ENCODE results near the gene RRBP1. TPM values are rescaled to one million over a fixed set of nuclear protein-coding genes. Genes with fewer than 3 reads are reported as not detected.

Gene RRBP1
- total RNA-seq, 2 experiments from 2014 or later, result 26.4 to 27.2 TPM

DNA sequence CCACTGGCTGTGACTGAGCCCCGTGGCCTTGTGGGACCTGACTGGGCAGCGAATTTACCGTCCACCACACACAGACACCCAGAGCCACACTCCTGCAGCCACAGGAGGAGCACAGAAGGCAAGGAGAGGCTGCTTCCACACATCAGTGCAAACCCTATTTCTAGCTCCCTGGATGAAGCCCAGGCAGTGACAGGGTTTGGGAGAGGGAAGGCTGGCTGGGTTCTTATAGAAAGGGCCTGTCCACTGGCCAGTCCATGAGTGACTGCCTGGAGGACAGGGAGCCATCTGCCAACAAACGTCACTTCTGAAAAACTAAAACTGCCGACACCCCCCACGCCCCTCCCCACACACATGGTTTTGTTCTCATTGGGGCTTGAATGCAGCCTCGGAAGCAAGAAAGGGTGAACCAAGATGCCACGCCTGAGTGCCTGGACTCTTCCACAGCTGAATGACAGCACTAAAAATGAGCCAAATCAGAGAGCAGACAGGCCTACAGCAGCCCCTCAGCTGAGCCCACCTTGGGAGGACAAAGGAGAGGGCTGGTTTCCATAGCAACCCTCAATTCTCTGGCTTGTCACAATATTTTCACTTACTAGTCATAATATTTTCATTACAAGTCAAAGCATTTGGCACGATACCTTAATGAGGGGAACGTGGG, 38.4 kb downstream of the RRBP1 start:
- H3K4me1 ChIP-seq (ENCODE audit: insufficient read depth, low read length), result peaks cover 8% of the 10 kb centered on the region
- TF ChIP-seq, protein P1, sequence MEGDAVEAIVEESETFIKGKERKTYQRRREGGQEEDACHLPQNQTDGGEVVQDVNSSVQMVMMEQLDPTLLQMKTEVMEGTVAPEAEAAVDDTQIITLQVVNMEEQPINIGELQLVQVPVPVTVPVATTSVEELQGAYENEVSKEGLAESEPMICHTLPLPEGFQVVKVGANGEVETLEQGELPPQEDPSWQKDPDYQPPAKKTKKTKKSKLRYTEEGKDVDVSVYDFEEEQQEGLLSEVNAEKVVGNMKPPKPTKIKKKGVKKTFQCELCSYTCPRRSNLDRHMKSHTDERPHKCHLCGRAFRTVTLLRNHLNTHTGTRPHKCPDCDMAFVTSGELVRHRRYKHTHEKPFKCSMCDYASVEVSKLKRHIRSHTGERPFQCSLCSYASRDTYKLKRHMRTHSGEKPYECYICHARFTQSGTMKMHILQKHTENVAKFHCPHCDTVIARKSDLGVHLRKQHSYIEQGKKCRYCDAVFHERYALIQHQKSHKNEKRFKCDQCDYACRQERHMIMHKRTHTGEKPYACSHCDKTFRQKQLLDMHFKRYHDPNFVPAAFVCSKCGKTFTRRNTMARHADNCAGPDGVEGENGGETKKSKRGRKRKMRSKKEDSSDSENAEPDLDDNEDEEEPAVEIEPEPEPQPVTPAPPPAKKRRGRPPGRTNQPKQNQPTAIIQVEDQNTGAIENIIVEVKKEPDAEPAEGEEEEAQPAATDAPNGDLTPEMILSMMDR (IDR thresholded peaks at IDR 0.05), result no peak
- Mint-ChIP-seq H3K4me3 (no peak overlapping the region), H3K9me3 (no peaks in the 10 kb centered on the region), H3K4me1 (ENCODE audit: low read depth) (no peaks in the 10 kb centered on the region), H3K27ac (no peak overlapping the region), H3K27me3 (no peaks in the 10 kb centered on the region), H3K36me3 (ENCODE audit: low read depth) (peaks cover 10% of the 10 kb centered on the region)
- peaks cover 20% of the 10 kb centered on the region for H3K36me3 ChIP-seq (ENCODE audit: insufficient read depth, low read length)
- no peak for ATAC-seq (ENCODE audit: poor library complexity)
- no peak overlapping the region for H3K27ac ChIP-seq (ENCODE audit: low read depth in 1 of 2, low read length in 2 of 2)
- DNase-seq, result no peak
- ChIA-PET CTCF (no interaction called here), POLR2A (no interaction called here)
- no peaks in the 10 kb centered on the region for H3K27me3 ChIP-seq (ENCODE audit: control insufficient read depth in 1 of 2, insufficient read depth in 2 of 2, low read length in 2 of 2)
- no peaks in the 10 kb centered on the region for H3K9me3 ChIP-seq (ENCODE audit: control insufficient read depth in 1 of 2, insufficient read depth in 1 of 2, low read length in 2 of 2)
- intact Hi-C loops (cut with DNase I, micrococcal nuclease), result no loop called here
- H3K4me3 ChIP-seq (ENCODE audit: low read length), result no peak overlapping the region

DNA sequence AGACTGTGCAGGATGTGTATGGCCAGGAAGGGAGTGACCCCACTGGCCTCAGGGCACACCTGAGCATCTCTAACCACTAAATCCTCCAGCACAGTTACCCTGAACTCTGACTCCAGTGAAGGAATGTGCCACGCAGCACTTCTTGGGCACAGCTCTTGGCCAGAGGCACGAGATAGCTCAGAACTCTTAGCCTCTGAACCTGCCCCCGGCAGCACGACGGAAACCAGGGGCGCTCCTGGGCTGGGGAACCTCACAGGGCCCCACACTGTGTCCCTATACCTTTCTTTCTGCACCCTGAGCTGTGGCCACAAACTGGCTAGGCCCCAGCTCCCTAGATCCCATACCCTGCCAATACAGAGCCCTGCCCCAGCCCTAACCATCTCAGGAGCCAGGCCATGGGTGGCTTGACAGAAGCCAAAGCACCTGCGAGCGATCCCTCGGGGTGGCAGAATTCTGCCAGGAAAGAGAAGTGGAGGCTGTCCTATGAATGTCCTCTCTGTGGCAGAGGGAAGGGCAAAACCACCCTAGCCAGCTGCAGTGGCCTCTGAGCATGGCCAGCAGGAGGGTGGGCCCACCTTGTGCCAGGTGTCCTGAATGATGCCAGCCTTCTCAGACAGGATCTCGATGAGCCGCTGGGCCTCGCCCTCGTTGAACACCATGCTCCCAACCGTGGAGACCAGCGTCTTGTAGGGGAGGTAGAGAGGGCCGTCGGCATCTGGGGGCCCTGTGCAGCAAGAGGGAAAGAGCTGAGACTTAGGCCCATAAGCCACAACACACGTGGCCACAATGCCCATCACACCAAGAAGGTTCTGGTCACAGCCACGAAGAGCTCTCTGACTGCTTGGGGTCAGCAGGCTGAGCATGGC, 39.4 kb downstream of the RRBP1 start:
- H3K4me1 ChIP-seq (ENCODE audit: insufficient read depth, low read length), result no peaks in the 10 kb centered on the region
- Mint-ChIP-seq H3K36me3 (ENCODE audit: low read depth) (peaks cover 10% of the 10 kb centered on the region), H3K4me3 (no peak overlapping the region), H3K27ac (no peak overlapping the region), H3K9me3 (no peaks in the 10 kb centered on the region), H3K27me3 (no peaks in the 10 kb centered on the region), H3K4me1 (ENCODE audit: low read depth) (no peaks in the 10 kb centered on the region)
- TF ChIP-seq, protein P1 (IDR thresholded peaks at IDR 0.05), result no peak
- no peak for DNase-seq
- ChIA-PET CTCF (interaction anchor here (1.0 kb wide), 1 partner anchor 138 kb away, joined by 3 read pairs; no protein-coding TSS in a partner anchor), POLR2A (no interaction called here)
- no peak overlapping the region for H3K27ac ChIP-seq (ENCODE audit: low read depth in 1 of 2, low read length in 2 of 2)
- H3K27me3 ChIP-seq (ENCODE audit: control insufficient read depth in 1 of 2, insufficient read depth in 2 of 2, low read length in 2 of 2), result no peaks in the 10 kb centered on the region
- H3K4me3 ChIP-seq (ENCODE audit: low read length), result no peak overlapping the region
- intact Hi-C loops (cut with DNase I, micrococcal nuclease), result no loop called here
- H3K36me3 ChIP-seq (ENCODE audit: insufficient read depth, low read length), result peaks cover 20% of the 10 kb centered on the region
- no peak for ATAC-seq (ENCODE audit: poor library complexity)
- no peaks in the 10 kb centered on the region for H3K9me3 ChIP-seq (ENCODE audit: control insufficient read depth in 1 of 2, insufficient read depth in 1 of 2, low read length in 2 of 2)

DNA sequence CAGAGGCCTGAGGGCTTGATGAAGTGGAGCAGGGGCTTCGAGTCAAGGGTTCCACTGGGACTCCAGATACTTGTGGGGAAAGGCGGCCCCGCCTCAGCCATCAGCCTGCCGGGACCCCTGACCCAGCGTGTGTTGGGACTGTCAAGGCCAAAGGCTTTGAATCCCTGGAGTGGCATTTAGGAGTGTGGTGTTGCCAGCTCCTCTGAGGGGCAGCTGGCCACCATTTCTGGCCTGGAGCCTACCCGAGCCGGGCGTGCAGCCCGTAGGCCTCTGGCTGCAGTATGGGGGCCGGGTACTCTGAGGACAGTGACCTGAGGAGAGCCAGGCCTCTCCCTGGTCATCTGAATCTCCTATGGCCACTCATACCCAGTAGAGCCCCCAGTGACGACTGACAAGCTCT, 40.0 kb downstream of the RRBP1 start:
- ChIA-PET POLR2A (no interaction called here), CTCF (interaction anchor here (1.0 kb wide), 1 partner anchor 137 kb away, joined by 3 read pairs; no protein-coding TSS in a partner anchor)
- H3K4me1 Mint-ChIP-seq (ENCODE audit: low read depth), result no peaks in the 10 kb centered on the region
- Histone ChIP-seq H3K4me3 (ENCODE audit: low read length) (no peak overlapping the region), H3K36me3 (ENCODE audit: insufficient read depth, low read length) (peaks cover 20% of the 10 kb centered on the region), H3K9me3 (ENCODE audit: control insufficient read depth in 1 of 2, insufficient read depth in 1 of 2, low read length in 2 of 2) (no peaks in the 10 kb centered on the region), H3K27me3 (ENCODE audit: control insufficient read depth in 1 of 2, insufficient read depth in 2 of 2, low read length in 2 of 2) (no peaks in the 10 kb centered on the region), H3K4me1 (ENCODE audit: insufficient read depth, low read length) (no peaks in the 10 kb centered on the region), H3K27ac (ENCODE audit: low read depth in 1 of 2, low read length in 2 of 2) (no peak overlapping the region)
- ATAC-seq (ENCODE audit: poor library complexity) (no peak), DNase-seq (no peak)
- no peaks in the 10 kb centered on the region for H3K9me3 Mint-ChIP-seq
- peaks cover 10% of the 10 kb centered on the region for H3K36me3 Mint-ChIP-seq (ENCODE audit: low read depth)
- no peak overlapping the region for H3K27ac Mint-ChIP-seq
- TF ChIP-seq, protein P1 (IDR thresholded peaks at IDR 0.05), result no peak
- H3K27me3 Mint-ChIP-seq, result no peaks in the 10 kb centered on the region
- no peak overlapping the region for H3K4me3 Mint-ChIP-seq
- intact Hi-C loops (cut with DNase I, micrococcal nuclease), result no loop called here
